ENCODE data around the gene POLR1H. TPM values are rescaled to one million over a fixed set of nuclear protein-coding genes. Genes with fewer than 3 reads are reported as not detected.

POLR1H gene
- total and polyA plus RNA-seq, 9 donors, result 23.1 to 46.6 (median 28.3) TPM

DNA sequence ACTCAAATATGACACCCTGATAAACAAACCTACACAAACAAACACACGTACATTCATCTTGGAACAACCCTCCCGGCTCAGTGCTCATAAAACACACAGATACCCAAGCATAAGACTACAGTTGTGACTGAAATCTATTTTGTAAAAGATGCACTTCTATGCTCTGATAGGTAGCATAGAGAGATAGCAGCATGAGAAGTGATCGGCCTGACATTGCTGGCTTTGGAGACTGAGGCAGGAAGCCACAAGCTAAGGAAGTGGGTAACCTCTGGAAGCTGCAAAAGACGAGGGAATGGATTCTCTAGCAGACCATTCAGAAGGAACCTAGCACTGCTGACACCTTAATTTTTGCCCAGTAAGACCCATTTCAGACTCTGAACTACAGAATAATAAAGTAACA is 16.2 kb downstream of the POLR1H start:
- peaks cover 8% of the 10 kb centered on the region for H3K4me1 ChIP-seq (ENCODE audit: insufficient read depth)
- H3K27me3 ChIP-seq, result no peaks in the 10 kb centered on the region
- H3K9me3 ChIP-seq, result no peaks in the 10 kb centered on the region
- H3K27ac ChIP-seq, result no peak overlapping the region
- TF ChIP-seq EP300 (IDR thresholded peaks at IDR 0.05), result no peak
- TF ChIP-seq CTCF (IDR thresholded peaks at IDR 0.05), result no peak
- no peak for TF ChIP-seq POLR2A (IDR thresholded peaks at IDR 0.05)
- no peaks in the 10 kb centered on the region for H3K36me3 ChIP-seq
- no peak for DNase-seq
- WGBS, 3 donors, result 46 to 55% (median 46%) methylated on average over 4 of the region's 4 CpGs
- no peak overlapping the region for H3K4me3 ChIP-seq
- intact Hi-C loops (cut with DNase I), result no loop called here

- no peak for DNase-seq
- Histone ChIP-seq H3K4me3 (no peak overlapping the region), H3K4me1 (ENCODE audit: insufficient read depth) (no peaks in the 10 kb centered on the region), H3K27ac (no peak overlapping the region), H3K9me3 (no peaks in the 10 kb centered on the region), H3K36me3 (no peaks in the 10 kb centered on the region), H3K27me3 (no peaks in the 10 kb centered on the region)
- TF ChIP-seq POLR2A (IDR thresholded peaks at IDR 0.05), result no peak
- TF ChIP-seq CTCF (IDR thresholded peaks at IDR 0.05), result no peak
- no peak for TF ChIP-seq EP300 (IDR thresholded peaks at IDR 0.05)
- 65 to 86% (median 69%) methylated on average over 5 of the region's 5 CpGs for WGBS, 3 donors
- intact Hi-C loops (cut with DNase I), result no loop called here
Observed at GRCh38 chr6:30087876-30088275, 26.8 kb downstream of the POLR1H start.

DNA sequence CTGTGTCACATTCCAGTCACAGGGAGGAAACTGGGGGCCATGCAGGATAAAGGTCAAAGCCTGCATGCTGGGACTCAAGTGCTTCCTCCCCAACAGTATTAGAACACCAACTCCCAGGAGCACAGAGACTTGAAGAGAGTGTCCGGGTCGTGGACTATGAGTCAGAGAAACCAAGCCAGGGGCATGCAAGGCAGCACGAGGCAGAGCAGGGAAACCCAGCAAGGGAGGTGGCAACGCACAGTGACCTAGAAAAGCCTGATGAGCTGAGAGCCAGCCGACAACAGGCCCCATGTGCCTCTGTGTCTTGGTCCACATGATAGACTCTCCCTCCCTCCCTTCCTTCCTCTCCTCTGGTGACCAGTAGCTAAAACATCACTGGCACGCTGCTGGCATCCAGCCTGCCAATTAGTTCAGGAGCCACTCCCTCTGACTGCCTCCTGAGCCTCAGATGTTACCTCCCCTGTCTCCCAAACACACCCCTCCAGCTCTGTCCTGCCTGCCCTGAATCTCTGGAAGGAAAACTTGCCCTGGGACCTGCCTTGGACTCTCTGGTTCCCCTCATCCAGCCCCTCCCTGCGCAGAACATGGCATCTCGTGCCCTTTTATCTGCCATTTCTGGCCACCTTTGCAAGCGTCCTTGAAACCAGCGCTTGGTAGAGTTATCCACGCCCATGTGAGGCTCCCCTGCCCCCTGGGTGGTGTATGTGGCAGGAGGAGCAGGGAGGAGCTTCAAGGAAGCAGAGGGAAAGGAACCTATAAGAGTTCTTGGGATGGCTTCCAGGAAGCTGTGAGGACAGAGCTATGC is 30.7 kb downstream of the POLR1H start:
- Histone ChIP-seq H3K27ac (no peak overlapping the region), H3K4me3 (no peak overlapping the region), H3K4me1 (ENCODE audit: insufficient read depth) (no peaks in the 10 kb centered on the region), H3K27me3 (no peaks in the 10 kb centered on the region), H3K9me3 (no peaks in the 10 kb centered on the region), H3K36me3 (no peaks in the 10 kb centered on the region)
- TF ChIP-seq CTCF (IDR thresholded peaks at IDR 0.05), result no peak
- TF ChIP-seq POLR2A (IDR thresholded peaks at IDR 0.05), result no peak
- no peak for TF ChIP-seq EP300 (IDR thresholded peaks at IDR 0.05)
- no peak for DNase-seq
- WGBS, 3 donors, result 41 to 43% (median 42%) methylated on average over 11 of the region's 11 CpGs
- intact Hi-C loops (cut with DNase I), result no loop called here

DNA sequence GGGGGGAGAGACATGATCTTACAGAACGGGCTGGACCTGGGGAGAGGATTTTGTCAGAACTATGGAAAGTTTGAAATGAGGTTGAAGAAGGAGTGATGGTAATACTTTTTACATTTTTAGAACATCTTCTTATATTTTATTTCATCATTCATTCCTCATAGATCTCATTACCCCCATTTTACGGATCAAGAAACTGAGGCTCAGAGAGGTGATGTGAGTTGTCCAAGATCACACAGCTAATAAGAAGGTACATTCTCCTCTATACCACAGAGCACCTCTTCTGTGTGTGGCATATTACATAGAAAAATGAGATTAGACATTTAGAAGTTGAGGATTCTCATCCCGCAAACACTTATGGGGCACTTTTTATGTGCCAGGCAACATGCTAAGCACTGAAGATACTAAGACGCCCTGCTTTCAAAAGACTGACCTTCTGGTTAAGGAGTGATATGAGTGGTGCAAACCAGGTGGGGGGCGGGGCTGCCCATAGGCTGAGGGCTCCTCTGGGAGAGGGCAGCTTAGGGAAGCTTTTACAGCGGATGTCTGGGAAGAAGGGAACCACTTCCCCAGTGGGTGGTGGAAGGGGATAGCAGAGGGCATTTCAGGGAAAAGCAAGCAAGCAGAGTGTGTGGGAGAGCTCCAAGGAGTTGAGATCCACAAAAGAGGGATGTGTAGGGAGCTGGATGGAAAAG is 31.9 kb downstream of the POLR1H start:
- Histone ChIP-seq H3K4me1 (ENCODE audit: insufficient read depth) (no peaks in the 10 kb centered on the region), H3K4me3 (no peak overlapping the region), H3K9me3 (no peaks in the 10 kb centered on the region), H3K27me3 (no peaks in the 10 kb centered on the region), H3K36me3 (no peaks in the 10 kb centered on the region), H3K27ac (no peak overlapping the region)
- intact Hi-C loops (cut with DNase I), result no loop called here
- TF ChIP-seq CTCF (IDR thresholded peaks at IDR 0.05) (no peak), POLR2A (IDR thresholded peaks at IDR 0.05) (no peak)
- 41 to 70% (median 61%) methylated on average over 6 of the region's 6 CpGs for WGBS, 3 donors
- DNase-seq, result no peak
